NK-92 (cell line): ENCODE measurements around the gene DHX8.

Experiments used
- DNase-seq: peaks from one replicate; lab custom pipeline; 2025; ENCODE audit not compliant: unreplicated experiment; lab: John Stamatoyannopoulos, UW

DHX8 gene

DNA sequence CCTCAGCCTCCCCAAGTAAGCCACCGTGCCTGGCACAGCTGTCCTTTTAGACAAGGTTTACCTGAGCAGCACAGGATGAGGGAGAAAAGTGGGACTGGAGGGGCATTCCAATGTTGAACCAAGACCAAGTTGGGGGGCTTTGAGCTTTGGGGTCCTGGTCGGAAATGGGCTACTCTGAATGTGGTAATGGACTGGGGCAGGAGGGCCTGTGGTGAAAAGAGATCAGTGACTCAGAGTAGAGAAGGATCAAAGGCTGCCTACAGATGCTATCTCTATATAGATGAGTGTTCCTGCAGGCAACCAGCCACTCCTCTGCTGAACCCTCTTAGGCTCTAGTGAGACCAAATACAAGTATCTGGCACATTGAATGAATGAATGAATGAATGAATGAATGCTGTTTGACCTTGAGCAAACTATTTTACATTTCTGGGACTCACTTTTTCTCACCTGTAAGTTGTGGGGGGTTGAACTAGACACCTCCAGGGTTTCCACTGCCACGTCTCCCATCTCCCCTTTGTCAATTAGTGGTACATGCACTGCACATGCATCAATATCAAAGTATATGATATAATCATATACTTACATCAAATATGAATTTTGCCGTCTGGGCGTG is 88.7 kb downstream of the DHX8 start:
- DNase-seq, result no peak

DNA sequence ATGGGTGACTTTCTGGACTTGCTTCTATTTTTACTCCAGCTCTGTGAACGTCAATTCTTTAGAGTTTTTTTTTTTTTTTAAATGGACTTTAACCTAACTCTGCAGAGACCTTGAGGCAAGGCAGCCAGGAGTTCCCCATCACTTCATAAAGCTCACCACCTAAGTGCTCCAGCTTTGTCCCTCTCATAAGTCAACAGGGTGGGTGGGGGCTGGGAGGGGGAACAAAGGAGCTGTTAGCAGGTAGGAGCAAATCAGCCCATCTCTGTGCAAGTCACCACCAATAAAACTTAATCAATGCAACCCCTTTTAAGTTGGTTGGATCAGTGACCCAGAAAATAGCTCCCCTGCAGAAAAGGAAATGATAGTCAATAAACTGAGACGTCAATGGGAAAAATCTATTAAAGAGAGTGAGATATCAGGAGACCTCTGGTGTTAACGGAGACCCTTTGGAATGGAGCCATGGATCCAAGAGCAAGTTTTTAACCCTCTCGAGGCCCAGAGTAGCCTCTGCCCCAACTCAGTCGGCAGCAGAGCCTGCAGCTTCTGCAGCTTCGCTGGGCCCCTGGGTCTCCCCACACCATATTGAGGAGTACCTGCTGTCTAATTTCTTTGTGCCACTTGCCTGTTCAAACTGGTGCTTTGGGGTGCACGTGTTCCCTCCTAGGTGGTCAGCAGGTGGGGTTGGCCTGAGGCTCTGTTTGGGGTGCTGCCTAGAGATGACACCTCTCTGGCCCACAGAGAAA is 90.0 kb downstream of the DHX8 start:
- DNase-seq, result no peak

DNA sequence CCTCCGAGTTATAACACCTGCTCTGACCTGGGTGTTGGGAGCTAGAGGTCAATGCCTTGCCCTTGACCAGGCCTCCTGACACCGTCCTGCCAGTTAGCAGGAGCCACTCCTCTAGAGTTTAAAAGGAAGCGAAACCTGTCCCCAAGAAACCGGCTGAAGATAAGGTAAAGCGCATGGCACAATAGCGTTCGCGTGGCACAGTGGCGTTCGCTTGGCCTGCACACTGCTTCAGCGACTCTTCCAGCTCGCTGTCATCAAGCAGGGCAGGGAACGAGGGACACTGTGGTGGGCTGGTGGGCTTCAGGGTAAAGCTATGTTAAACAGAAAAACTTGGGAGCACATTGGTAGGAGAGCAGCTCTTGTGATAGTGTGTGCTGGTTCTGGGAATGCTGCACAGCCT is 90.6 kb downstream of the DHX8 start:
- DNase-seq, result no peak

DNA sequence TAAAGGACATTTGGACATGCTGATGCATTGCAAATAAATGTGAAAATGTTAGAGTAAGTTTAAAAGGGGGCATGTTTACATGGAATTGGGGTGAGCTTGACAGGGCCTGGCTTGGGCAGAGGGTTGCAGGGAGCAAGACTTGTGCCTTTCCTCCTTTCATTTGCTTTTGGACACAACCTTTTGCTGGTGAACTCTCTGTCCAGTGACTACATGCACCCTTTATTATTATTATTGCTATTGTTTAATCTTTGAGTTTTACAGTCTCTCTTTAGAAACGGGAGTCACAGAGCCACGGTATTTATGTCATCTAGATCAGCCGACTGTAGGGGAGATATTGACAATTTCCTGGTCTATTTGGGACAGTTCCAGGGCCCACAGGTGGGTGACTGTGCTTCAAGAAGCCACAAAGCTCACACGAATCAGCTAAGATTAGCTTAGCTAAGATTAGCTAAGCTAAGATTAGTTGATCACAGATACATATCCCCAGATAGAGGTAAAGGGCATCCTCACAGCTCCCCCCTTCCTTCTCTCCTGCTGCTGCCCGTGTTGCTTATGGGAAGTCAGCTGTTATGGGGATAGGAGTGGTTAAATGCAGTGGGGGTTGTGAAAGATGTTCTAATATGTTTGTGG is 91.2 kb downstream of the DHX8 start:
- DNase-seq, result no peak
